ENCODE results near the gene PDE4B.

DNA sequence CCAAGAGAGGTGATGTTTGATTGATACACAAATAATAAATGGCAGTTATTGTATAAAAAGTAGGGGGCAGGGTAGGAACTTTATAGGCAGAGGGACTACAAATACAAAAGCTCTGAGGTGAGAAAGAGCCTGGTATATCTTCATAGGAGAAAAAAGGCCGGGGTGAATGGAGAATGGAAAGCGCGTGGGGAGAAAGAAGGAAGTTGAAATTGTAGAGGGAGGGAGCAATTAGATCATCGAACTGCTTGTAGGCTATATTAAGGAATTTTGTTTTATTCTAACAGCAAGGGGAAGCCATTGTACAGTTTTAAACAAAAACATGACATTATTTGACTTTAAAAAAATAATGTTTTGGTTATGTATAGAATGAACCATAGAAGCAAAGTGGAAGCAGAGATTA, 147.4 kb downstream of the PDE4B start:
- no peak for TF ChIP-seq POLR2A (IDR thresholded peaks at IDR 0.05)
- TF ChIP-seq, protein P1, sequence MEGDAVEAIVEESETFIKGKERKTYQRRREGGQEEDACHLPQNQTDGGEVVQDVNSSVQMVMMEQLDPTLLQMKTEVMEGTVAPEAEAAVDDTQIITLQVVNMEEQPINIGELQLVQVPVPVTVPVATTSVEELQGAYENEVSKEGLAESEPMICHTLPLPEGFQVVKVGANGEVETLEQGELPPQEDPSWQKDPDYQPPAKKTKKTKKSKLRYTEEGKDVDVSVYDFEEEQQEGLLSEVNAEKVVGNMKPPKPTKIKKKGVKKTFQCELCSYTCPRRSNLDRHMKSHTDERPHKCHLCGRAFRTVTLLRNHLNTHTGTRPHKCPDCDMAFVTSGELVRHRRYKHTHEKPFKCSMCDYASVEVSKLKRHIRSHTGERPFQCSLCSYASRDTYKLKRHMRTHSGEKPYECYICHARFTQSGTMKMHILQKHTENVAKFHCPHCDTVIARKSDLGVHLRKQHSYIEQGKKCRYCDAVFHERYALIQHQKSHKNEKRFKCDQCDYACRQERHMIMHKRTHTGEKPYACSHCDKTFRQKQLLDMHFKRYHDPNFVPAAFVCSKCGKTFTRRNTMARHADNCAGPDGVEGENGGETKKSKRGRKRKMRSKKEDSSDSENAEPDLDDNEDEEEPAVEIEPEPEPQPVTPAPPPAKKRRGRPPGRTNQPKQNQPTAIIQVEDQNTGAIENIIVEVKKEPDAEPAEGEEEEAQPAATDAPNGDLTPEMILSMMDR (IDR thresholded peaks at IDR 0.05), result no peak

Data from esophagus squamous epithelium (tissue), 4 donors.